ENCODE results near the gene GRP. TPM values are rescaled to one million over a fixed set of nuclear protein-coding genes. Genes with fewer than 3 reads are reported as not detected.

Gene GRP
- total RNA-seq, 1 experiment from 2014 or later, result not detected

- no peak overlapping the region for H3K4me2 ChIP-seq (ENCODE audit: insufficient read depth, insufficient read length, low read length)
- no peak overlapping the region for H2BK15ac ChIP-seq (ENCODE audit: low read depth, low read length)
- no peak for DNase-seq
- no peak overlapping the region for H2AK5ac ChIP-seq (ENCODE audit: insufficient read length, low read length)
- H3K9ac ChIP-seq (ENCODE audit: extremely low read depth, insufficient read length, low read length), result no peak overlapping the region
- no peaks in the 10 kb centered on the region for H3K9me3 ChIP-seq (ENCODE audit: control insufficient read depth, low read depth, low read length)
- no peak overlapping the region for H3K4ac ChIP-seq (ENCODE audit: low read depth, low read length)
- Mint-ChIP-seq H3K27ac (no peak overlapping the region), H3K27me3 (ENCODE audit: low read depth) (peaks cover 16% of the 10 kb centered on the region), H3K4me3 (no peak overlapping the region), H3K4me1 (peaks cover 29 to 35% of the 10 kb centered on the region in 2 experiments), H3K9me3 (peaks cover 0 to 2% of the 10 kb centered on the region in 2 experiments; a peak in 2 of 5 replicates), H3K36me3 (ENCODE audit: insufficient read depth in 1 of 3, low read depth in 3 of 3) (no peaks in the 10 kb centered on the region)
- no peaks in the 10 kb centered on the region for H4K20me1 ChIP-seq (ENCODE audit: control insufficient read depth, insufficient read depth, insufficient read length)
- no peak overlapping the region for H3K18ac ChIP-seq (ENCODE audit: insufficient read length, low read depth, low read length)
- no peak for TF ChIP-seq CTCF (conservative IDR thresholded peaks at IDR 0.05)
- no peak overlapping the region for H4K91ac ChIP-seq (ENCODE audit: insufficient read length, low read depth, low read length)
- H3K23me2 ChIP-seq (ENCODE audit: insufficient read length, low read depth, low read length, poor library complexity, severe bottlenecking), result no peaks in the 10 kb centered on the region
- H3K27me3 ChIP-seq (ENCODE audit: insufficient read depth, low read length), result no peaks in the 10 kb centered on the region
- no peak overlapping the region for H2AFZ ChIP-seq (ENCODE audit: low read length)
- WGBS (ENCODE audit: extremely low coverage, insufficient read length, low lambda C conversion rate), result no CpG with 5 or more reads among the region's 6 CpGs
- no peak overlapping the region for H3K23ac ChIP-seq (ENCODE audit: insufficient read length, low read depth, low read length)
- no peak overlapping the region for H2BK20ac ChIP-seq (ENCODE audit: low read depth, low read length, poor library complexity, severe bottlenecking)
- H2BK12ac ChIP-seq (ENCODE audit: insufficient read length, low read depth, low read length), result no peak overlapping the region
- no peak overlapping the region for H4K5ac ChIP-seq (ENCODE audit: insufficient read length, low read depth, low read length)
- H4K8ac ChIP-seq (replicated peaks; ENCODE audit: insufficient read length, low read depth, low read length), result no peak overlapping the region
- H3K56ac ChIP-seq (ENCODE audit: insufficient read length, low read depth, low read length), result no peak overlapping the region
- H3K27ac ChIP-seq (ENCODE audit: insufficient read length, low read depth, low read length), result no peak overlapping the region
- H3K14ac ChIP-seq (ENCODE audit: insufficient read depth, low read length), result no peak overlapping the region; the same call in 1 of the 2 replicates
- no peak overlapping the region for H2BK5ac ChIP-seq (ENCODE audit: insufficient read length, low read length)
- H3K79me1 ChIP-seq (ENCODE audit: insufficient read depth, low read depth, low read length, poor library complexity, severe bottlenecking), result no peaks in the 10 kb centered on the region
- no peaks in the 10 kb centered on the region for H3K4me1 ChIP-seq (ENCODE audit: insufficient read depth, low read length)
- no peak overlapping the region for H3T11ph ChIP-seq (ENCODE audit: low read length)
- no peaks in the 10 kb centered on the region for H3K79me2 ChIP-seq (ENCODE audit: insufficient read depth, low read length)
- no peak overlapping the region for H2BK120ac ChIP-seq (ENCODE audit: low read depth, low read length, poor library complexity, severe bottlenecking)
Observed at GRCh38 chr18:59198215-59198614, 21.7 kb upstream of the GRP start.

All from H9 (cell line).